ENCODE measurements around the gene NFKB1. TPM values are rescaled to one million over a fixed set of nuclear protein-coding genes. Genes with fewer than 3 reads are reported as not detected.

NFKB1 gene
- polyA plus RNA-seq, 2 of the 4 experiments (the other 2 are of a cell fraction), result 15.2 to 18.3 TPM

- TF ChIP-seq MYC (IDR thresholded peaks at IDR 0.05; ENCODE audit: borderline replicate concordance, low read length) (no peak), ZFP36 (IDR thresholded peaks at IDR 0.05; ENCODE audit: borderline replicate concordance, partially characterized antibody) (no peak), POLR2A (IDR thresholded peaks at IDR 0.05; ENCODE audit: low read length) (no peak), HEYL (CRISPR knock-in tag; IDR thresholded peaks at IDR 0.05) (no peak), JUN (IDR thresholded peaks at IDR 0.05) (0 out of 5 replicates have a peak, but pooled peaks of 1 of the 2 experiments have one; percentile 30), CEBPB (IDR thresholded peaks at IDR 0.05) (0 out of 4 replicates have a peak, but pooled peaks of 1 of the 2 experiments have one; percentile 17), JUNB (IDR thresholded peaks at IDR 0.05) (peak; percentile 64), KDM5A (IDR thresholded peaks at IDR 0.05) (no peak), MAFK (IDR thresholded peaks at IDR 0.05; ENCODE audit: partially characterized antibody) (no peak), CHD4 (IDR thresholded peaks at IDR 0.05; ENCODE audit: borderline replicate concordance) (no peak), POLR2AphosphoS2 (conservative IDR thresholded peaks at IDR 0.05; ENCODE audit: low read length) (no peak), MAZ (IDR thresholded peaks at IDR 0.05; ENCODE audit: borderline replicate concordance, low read depth, low read length) (no peak), ZNF302 (CRISPR knock-in tag; IDR thresholded peaks at IDR 0.05) (no peak), HOXA7 (CRISPR knock-in tag; IDR thresholded peaks at IDR 0.05) (no peak), ELK1 (IDR thresholded peaks at IDR 0.05; ENCODE audit: low read depth, low read length) (no peak), CBX2 (IDR thresholded peaks at IDR 0.05; ENCODE audit: borderline replicate concordance, low read depth) (no peak), ATOH8 (CRISPR knock-in tag; IDR thresholded peaks at IDR 0.05; ENCODE audit: low read depth) (no peak), MAX (IDR thresholded peaks at IDR 0.05) (peak; percentile 30; the same call in 1 of the 2 replicates), HOXB5 (CRISPR knock-in tag; IDR thresholded peaks at IDR 0.05) (peak; percentile 70; the same call in 1 of the 2 replicates), USF2 (IDR thresholded peaks at IDR 0.05) (no peak), EP300 (IDR thresholded peaks at IDR 0.05) (no peak), ZC3H11A (IDR thresholded peaks at IDR 0.05) (no peak), FOSB (CRISPR knock-in tag; IDR thresholded peaks at IDR 0.05) (no peak), RFX5 (IDR thresholded peaks at IDR 0.05) (no peak)
These were observed 126.8 kb downstream of the NFKB1 start (continued) for GRCh38 chr4:102627831-102628523.

- Histone ChIP-seq H3K4me2 (no peak overlapping the region), H3K4me1 (peaks cover 30% of the 10 kb centered on the region), H3K27ac (no peak overlapping the region), H3K9me3 (no peaks in the 10 kb centered on the region), H3K4me3 (no peak overlapping the region)
- DNase-seq (ENCODE audit: low read depth in 1 of 2, low spot score in 1 of 2), result no peak
- 94% methylated on average over 13 of the region's 13 CpGs for WGBS (ENCODE audit: missing lambda C conversion rate)
- ChIA-PET POLR2A (no interaction called here), CTCF (no interaction called here)
- no peak for FAIRE-seq
- no peak for ATAC-seq
- TF ChIP-seq HOXB13 (CRISPR knock-in tag; IDR thresholded peaks at IDR 0.05; ENCODE audit: low read depth) (no peak), GATA3 (IDR thresholded peaks at IDR 0.05; ENCODE audit: borderline replicate concordance) (no peak), FOSB (CRISPR knock-in tag; IDR thresholded peaks at IDR 0.05) (no peak), TFCP2L1 (CRISPR knock-in tag; IDR thresholded peaks at IDR 0.05) (no peak), REST (IDR thresholded peaks at IDR 0.05) (no peak), TP53 (CRISPR knock-in tag; IDR thresholded peaks at IDR 0.05) (no peak), FOXS1 (CRISPR knock-in tag; IDR thresholded peaks at IDR 0.05) (no peak), KDM1A (IDR thresholded peaks at IDR 0.05; ENCODE audit: low read depth) (no peak), HOXB5 (CRISPR knock-in tag; IDR thresholded peaks at IDR 0.05) (no peak), CTCF (IDR thresholded peaks at IDR 0.05) (no peak), NPAS2 (CRISPR knock-in tag; IDR thresholded peaks at IDR 0.05; ENCODE audit: borderline replicate concordance) (no peak)
These were observed 128.5 kb downstream of the NFKB1 start for GRCh38 chr4:102629673-102630072.

Data from A549 (cell line).